ENCODE data around the gene SOCS6. TPM values are rescaled to one million over a fixed set of nuclear protein-coding genes. Genes with fewer than 3 reads are reported as not detected.

SOCS6 gene
- total RNA-seq, 1 donor from 2014 or later, result 14.6 TPM

DNA sequence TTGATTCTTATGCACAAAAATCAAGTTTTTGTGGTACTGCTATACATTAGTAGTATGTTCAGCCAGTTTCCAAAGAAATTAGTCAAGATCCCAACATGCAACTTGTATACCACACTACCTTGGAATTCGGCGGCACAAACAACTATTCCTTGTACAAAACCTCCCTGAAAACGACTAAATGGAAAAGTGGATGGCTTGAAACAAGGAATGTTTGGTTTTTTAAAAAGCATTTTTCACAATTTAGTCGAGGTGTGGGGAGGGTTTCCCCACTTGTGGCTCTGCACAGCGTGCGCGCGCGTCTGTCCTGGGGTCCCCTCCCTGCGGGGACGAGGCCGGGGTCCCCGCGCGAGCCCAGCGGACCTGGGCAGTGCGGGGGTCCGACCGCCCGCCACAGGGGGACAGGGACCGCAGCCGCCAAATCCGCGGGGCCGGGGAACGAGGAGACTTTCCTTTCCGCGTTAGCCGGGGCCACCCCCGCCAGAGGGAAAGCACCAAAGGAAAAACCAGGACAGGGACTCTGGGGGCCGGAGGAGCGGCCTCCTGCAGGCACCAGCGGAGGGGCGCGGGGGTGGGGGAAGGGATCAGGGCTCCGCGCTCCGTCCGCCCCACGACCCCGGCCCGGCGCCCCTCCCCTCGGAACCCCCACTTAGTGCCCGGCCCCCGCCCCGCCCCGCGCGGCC lies 534 bp upstream of the SOCS6 start:
- DNase-seq (ENCODE audit: extremely low read depth, low read depth, low spot score), result no peak

DNA sequence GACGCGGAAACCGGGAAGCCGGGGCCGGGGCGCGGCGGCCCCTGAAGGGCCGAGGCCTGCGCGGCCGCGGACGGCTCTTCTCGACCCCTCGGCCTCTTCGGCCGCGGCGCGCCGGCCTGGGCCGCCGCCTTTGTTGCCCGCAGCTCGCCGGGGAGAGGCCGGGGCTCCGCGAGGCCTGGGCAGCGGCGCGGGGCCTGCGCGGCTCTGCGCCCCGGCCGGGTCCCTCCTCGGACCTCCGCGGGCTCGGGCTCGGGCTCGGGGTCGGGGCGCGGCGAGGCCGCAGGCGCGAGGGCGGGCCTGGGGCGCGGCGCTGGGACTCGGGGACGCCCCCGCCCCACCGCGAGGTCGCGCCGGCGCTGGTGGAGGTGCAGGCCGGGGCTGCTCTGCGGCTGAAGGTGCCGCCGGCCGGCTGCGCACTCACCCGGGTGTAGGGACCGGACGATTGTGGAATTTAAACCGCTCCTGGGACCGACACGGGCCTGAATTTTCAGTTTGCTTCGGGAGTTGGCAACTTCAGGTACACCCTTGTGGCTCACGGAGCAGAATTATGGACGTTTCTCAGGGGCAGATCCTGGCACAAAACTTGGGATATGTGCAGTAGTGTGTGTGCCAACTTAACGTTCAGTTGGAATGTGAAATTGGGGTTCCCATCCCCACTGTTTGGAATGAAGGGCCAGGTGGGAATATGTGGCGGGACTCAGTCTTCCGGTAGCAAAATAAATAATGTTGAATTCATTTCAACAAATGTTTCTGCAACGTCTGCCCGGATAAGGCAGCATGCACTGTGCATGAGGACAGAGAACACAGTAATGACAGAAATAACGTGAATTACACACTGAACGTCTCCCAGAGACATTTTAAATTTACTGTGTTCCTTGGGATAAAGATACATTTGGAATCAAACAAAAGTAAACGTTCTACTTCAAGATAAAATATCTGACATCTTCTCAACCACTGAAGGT lies 787 bp downstream of the SOCS6 start:
- no peak for DNase-seq (ENCODE audit: extremely low read depth, low read depth, low spot score)

- no peak for DNase-seq (ENCODE audit: extremely low read depth, low read depth, low spot score)
These were observed 1.8 kb downstream of the SOCS6 start for GRCh38 chr18:70290482-70291294.

GRCh38 chr18:70291295-70291574 lies 2.4 kb downstream of the SOCS6 start:
- no peak for DNase-seq (ENCODE audit: extremely low read depth, low read depth, low spot score)

GRCh38 chr18:70292628-70293027 lies 3.8 kb downstream of the SOCS6 start:
- no peak for DNase-seq (ENCODE audit: extremely low read depth, low read depth, low spot score)

DNA sequence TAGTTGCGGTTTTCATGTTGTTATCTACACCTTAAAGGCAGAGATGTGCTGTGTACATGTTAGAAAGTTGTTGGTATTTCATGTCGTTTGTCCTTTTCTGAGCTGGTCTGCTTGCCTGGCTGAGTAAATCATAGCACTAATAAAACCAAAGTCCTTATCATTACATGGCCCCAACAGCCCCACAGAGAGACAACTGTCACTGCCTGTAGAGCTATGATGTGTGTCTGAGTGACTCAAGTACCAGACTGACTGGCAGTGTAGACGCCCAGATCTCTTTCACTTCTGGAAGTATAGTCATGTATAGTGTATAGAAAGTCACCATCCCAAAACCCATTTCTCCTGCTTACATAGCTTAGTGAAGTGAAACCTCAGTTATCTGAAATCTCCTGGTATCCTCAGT lies 4.3 kb downstream of the SOCS6 start:
- no peak for DNase-seq (ENCODE audit: extremely low read depth, low read depth, low spot score)

DNA sequence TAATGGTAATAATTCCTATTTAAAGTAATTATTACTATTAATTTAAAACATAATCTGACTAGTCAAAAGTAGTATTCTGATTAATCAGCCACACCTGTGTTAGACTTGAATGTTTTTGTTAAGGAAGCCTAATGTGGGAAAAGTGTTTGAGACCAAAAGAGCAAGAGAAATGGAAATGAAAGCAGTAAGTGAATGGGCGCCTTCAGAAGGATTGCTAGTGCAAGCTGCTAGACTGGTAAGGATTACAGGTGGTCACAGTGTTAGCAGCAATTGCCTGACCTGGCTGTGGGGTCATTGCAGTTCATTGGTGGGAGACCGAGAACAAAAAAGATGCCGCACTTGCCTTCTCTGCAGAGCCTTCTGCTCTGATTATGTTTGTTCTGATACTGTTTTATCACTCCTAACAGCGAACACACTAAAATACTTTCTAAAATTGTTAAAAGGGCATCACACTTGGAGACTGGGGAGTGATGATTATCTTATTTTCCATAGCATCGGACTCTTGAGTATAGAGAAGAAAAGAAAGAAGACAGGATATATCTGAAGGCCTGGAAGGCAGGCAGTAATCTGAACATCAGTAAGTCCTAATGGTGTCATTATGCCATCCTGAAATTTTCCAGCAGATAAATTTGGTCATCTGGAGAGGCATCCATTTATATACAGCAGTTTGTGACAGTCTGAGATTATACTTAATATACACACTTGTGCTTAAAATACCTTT lies 5.8 kb downstream of the SOCS6 start:
- DNase-seq (ENCODE audit: extremely low read depth, low read depth, low spot score), result no peak

- DNase-seq (ENCODE audit: extremely low read depth, low read depth, low spot score), result no peak
These were observed 6.6 kb downstream of the SOCS6 start for GRCh38 chr18:70295192-70296188.

DNA sequence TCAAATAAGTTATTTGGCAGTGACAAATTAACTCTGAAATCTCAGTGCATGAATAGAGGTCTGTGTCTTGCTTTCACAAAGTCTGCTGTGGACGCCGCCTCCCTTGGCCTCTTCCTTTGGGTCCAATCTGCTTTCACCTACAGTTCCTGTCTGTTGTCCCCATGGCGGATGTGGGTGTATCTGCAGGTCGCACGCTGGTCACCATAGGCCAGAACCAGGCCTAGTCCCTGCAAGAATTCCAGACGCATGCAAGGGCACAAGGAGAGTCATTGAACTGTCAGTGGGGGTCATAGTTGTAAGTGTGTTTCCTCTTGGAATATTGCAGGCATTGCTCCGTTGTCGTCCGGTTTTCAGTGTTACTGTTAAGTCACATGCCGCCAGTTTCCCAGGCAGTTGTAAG lies 7.4 kb downstream of the SOCS6 start:
- no peak for DNase-seq (ENCODE audit: extremely low read depth, low read depth, low spot score)

- DNase-seq (ENCODE audit: extremely low read depth, low read depth, low spot score), result no peak
These were observed 7.9 kb downstream of the SOCS6 start for GRCh38 chr18:70296781-70297180.

GRCh38 chr18:70299393-70299792 lies 10.5 kb downstream of the SOCS6 start:
- DNase-seq (ENCODE audit: extremely low read depth, low read depth, low spot score), result no peak

DNA sequence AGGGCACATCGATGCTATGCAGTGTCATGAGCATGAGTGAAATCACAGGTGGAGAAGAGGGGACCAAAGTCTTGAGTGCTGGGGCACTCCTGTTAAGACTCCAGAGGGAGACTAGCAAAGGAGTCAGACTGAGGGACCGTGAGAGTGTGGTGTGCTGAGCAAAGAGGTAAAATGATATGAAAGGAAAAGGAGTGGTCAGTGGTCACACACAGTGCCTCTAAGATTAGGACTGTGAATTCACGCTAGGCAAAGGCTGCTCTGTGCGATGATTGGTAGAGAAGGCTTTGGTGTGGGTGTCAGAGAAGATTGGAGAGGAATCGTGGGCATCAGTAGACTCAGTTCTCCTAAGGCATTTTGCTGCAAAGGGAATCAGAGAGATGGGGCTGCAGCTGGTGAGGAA lies 12.8 kb downstream of the SOCS6 start:
- DNase-seq (ENCODE audit: extremely low read depth, low read depth, low spot score), result no peak

DNA sequence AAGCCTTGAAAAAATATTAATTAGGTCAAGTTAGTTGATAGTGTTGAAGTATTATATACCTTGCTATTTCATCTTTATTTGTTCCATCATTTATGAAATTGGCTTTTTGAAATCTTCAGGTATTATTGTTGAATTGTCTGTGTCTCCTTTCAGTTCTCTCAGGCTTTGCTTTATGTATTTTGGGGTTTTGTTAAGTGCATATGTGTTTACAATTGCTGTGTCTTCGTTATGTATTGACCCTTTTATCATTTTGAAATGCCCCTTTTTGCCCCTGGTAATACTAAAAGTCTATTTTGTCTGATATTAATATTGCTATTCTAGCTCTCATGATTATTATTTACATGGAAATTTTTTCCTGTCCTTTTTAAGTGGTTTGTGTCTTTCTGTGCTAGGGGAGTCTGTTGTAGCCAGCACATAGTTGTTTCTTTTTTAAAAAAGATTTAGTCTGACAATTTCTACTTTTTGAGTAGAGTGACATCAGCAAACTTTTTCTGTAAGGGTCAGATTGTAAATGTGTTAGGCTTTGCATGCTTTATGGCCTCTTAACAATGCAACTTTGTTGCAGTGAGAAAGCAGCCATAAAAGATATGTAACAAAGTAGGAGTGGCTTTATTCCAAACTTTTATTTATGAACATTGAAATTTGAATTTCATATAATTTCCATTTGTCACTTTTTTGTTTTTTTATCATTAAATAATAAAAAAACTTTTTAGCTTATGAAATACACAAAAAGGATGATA lies 19.9 kb downstream of the SOCS6 start:
- no peak for DNase-seq (ENCODE audit: extremely low read depth, low read depth, low spot score)

GRCh38 chr18:70310560-70311320 lies 21.9 kb downstream of the SOCS6 start:
- DNase-seq (ENCODE audit: extremely low read depth, low read depth, low spot score), result no peak

DNA sequence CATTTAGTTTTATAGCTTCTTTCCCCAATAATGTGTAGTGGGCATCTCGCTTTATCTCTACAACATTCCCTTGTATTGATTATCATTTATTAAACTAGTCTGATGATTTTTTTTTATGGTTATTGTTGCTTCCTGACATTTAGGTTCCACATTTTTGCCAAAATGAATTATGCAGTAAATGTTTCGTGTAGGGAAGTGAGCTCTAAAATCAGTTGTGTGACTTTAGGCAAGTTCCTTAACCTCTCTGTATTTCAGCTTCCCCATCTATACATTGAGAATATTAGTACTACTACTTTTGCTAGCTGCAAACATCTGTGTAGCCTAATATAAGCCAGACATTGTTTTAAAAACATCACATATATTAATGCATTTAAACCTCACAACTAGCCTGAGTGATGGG lies 22.9 kb downstream of the SOCS6 start:
- no peak for DNase-seq (ENCODE audit: extremely low read depth, low read depth, low spot score)

GRCh38 chr18:70313640-70314039 lies 24.8 kb downstream of the SOCS6 start:
- DNase-seq (ENCODE audit: extremely low read depth, low read depth, low spot score), result no peak

- no peak for DNase-seq (ENCODE audit: extremely low read depth, low read depth, low spot score)
These were observed 25.4 kb downstream of the SOCS6 start for GRCh38 chr18:70314151-70314782.

DNA sequence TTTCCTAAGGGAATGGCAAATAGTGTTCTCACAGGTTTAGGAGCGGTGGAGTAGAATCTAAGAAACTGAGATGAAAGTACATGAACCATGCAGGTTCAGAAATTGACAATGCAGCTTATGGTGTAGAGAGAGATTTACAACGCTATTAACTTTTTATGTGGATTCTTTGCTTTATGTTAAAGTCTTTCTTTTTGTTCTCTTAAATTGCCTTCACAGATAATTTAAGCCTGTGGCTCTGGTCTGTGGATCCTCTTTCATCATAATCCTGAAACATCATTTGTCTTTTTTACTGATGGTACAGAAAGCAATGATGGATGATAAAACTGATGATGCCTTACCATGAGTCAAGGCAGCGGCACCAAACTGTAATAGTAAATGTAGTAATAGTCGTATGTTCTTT lies 30.3 kb downstream of the SOCS6 start:
- DNase-seq (ENCODE audit: extremely low read depth, low read depth, low spot score), result no peak
